Measurements from ENCODE around the gene HDDC2.

Gene HDDC2

DNA sequence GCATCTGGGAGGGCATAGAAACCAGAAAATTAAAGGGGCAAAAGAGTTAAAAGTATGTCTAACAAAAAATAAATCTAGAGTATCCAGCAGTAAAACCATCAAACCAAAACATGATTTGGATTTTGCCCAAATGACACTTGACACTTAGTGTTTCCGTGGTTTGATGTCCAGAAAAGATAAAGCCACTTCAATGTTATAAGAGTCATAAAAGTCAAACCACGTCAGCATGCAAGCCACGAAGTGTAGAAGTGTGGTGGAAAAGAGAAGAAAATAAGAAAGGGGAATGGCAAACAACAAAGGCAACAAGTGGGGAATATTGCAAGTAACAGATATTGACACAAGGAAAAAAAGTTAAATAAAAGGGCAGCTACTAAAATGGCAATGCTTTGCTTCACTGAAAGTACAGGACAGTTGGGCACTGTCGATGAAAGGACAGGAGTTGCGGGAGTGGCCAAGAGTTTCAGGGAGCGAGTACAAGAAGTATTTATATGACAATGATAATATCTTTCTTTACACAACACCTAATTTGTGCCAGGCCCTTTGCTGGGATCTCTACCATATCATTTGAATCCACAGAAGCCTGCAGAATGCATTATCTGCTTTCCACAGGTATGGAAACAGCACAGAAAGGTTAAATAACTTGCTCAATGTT, 6.3 kb upstream of the HDDC2 start:
- TF ChIP-seq, protein P1, sequence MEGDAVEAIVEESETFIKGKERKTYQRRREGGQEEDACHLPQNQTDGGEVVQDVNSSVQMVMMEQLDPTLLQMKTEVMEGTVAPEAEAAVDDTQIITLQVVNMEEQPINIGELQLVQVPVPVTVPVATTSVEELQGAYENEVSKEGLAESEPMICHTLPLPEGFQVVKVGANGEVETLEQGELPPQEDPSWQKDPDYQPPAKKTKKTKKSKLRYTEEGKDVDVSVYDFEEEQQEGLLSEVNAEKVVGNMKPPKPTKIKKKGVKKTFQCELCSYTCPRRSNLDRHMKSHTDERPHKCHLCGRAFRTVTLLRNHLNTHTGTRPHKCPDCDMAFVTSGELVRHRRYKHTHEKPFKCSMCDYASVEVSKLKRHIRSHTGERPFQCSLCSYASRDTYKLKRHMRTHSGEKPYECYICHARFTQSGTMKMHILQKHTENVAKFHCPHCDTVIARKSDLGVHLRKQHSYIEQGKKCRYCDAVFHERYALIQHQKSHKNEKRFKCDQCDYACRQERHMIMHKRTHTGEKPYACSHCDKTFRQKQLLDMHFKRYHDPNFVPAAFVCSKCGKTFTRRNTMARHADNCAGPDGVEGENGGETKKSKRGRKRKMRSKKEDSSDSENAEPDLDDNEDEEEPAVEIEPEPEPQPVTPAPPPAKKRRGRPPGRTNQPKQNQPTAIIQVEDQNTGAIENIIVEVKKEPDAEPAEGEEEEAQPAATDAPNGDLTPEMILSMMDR (conservative IDR thresholded peaks at IDR 0.05; ENCODE audit: control insufficient read depth, insufficient read depth, low read depth, low read length): no peak
- DNase-seq (ENCODE audit: low read depth): no peak

GRCh38 chr6:125307150-125307838, 5.5 kb upstream of the HDDC2 start:
- peak; percentile 12 for DNase-seq (ENCODE audit: low read depth)
- TF ChIP-seq, protein P1 (conservative IDR thresholded peaks at IDR 0.05; ENCODE audit: control insufficient read depth, insufficient read depth, low read depth, low read length): no peak
- no peak overlapping the region for H3K4me3 ChIP-seq (ENCODE audit: control insufficient read depth, low read depth, low read length)

More for the DNA sequence above, 6.3 kb upstream of the HDDC2 start:
- H3K4me3 ChIP-seq (ENCODE audit: control insufficient read depth, low read depth, low read length): no peak overlapping the region

- TF ChIP-seq, protein P1 (conservative IDR thresholded peaks at IDR 0.05; ENCODE audit: control insufficient read depth, insufficient read depth, low read depth, low read length): no peak
- no peak for DNase-seq (ENCODE audit: low read depth)
- no peak overlapping the region for H3K4me3 ChIP-seq (ENCODE audit: control insufficient read depth, low read depth, low read length)
Measured at GRCh38 chr6:125306756-125307149, 5.0 kb upstream of the HDDC2 start.

DNA sequence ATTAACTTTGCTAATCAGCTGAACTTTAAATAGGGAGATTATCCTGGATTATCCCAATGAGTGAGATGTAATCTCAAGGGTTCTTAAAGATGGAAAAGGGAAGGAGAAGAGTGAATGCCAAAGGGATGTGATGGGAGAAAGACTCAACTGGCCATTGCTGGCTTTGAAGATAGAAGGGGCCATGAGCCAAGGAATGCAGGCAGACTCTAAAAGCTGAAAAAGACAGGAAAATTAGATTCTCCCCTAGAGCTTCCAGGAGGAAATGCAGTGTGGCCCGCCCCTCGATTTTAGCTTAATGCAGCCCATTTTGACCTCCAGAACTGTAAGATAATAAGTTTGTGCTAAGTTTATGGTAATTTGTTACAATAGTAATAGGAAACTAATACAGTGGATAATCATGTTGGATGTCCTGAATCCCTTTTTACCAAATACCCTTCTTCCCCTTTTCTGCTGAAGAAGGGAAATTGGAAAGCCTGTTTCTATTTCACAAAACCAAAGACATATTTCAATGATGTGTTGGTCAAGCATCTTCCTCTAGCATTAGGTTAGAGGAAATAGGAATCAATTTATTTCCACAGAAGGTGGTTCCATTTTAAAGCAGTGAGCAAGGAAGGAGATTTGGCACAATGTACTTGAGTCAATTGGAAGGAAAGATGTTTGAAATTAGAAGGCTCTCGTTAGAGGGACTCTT, 3.3 kb upstream of the HDDC2 start:
- TF ChIP-seq, protein P1 (conservative IDR thresholded peaks at IDR 0.05; ENCODE audit: control insufficient read depth, insufficient read depth, low read depth, low read length): no peak
- DNase-seq (ENCODE audit: low read depth): no peak
- H3K4me3 ChIP-seq (ENCODE audit: control insufficient read depth, low read depth, low read length): no peak overlapping the region

DNA sequence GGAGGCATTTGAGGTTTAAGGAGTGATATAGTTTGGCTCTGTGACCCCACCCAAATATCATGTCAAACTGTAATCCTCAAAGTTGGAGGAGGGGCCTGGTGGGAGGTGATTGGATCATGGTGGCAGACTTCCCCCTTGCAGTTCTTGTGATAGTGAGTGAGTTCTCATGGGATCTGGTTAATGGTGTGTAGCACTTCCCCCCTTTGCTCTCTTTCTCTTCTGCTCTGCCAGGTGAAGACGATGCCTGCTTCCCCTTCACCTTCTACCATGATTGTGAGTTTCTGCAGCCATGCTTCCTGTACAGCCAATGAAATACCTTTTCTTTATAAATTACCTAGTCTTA, 1.7 kb upstream of the HDDC2 start:
- no peak for DNase-seq (ENCODE audit: low read depth)
- no peak overlapping the region for H3K4me3 ChIP-seq (ENCODE audit: control insufficient read depth, low read depth, low read length)
- TF ChIP-seq, protein P1 (conservative IDR thresholded peaks at IDR 0.05; ENCODE audit: control insufficient read depth, insufficient read depth, low read depth, low read length): no peak

- DNase-seq (ENCODE audit: low read depth): no peak
- TF ChIP-seq, protein P1 (conservative IDR thresholded peaks at IDR 0.05; ENCODE audit: control insufficient read depth, insufficient read depth, low read depth, low read length): no peak
- H3K4me3 ChIP-seq (ENCODE audit: control insufficient read depth, low read depth, low read length): no peak overlapping the region
Measured at GRCh38 chr6:125302840-125303511, 1.2 kb upstream of the HDDC2 start.

Measured in fibroblast of mammary gland (primary cell).